Smooth muscle cell (in vitro differentiated cells): ENCODE data around the gene IGLL5. TPM values are rescaled to one million over a fixed set of nuclear protein-coding genes. Genes with fewer than 3 reads are reported as not detected.
A peak's percentile ranks its signal among the peaks of the same experiment; 100 is the strongest.

ENCODE experiments used
- DNase-seq: peaks from one replicate; lab custom pipeline; 2025; ENCODE audit not compliant: unreplicated experiment; lab: John Stamatoyannopoulos, UW
- H2AFZ ChIP-seq: fragments of 200-600 bp; sonication (generic); 2 replicates; pipeline ENCODE4 v1.6.0; 2016; ENCODE audit warnings: antibody characterized with exemption, low read depth, mild to moderate bottlenecking
- H3F3A ChIP-seq: fragments of 200-600 bp; sonication (generic); 2 replicates; pipeline ENCODE4 v1.6.0; 2017; ENCODE audit warnings: antibody characterized with exemption, low read depth
- H3K27ac ChIP-seq: fragments of 200-600 bp; sonication (generic); 2 replicates; pipeline ENCODE4 v1.5.1; 2016; ENCODE audit warnings: low read depth, mild to moderate bottlenecking
- H3K27me3 ChIP-seq: fragments of 200-600 bp; sonication (generic); 2 replicates; pipeline ENCODE4 v1.6.1; 2016; ENCODE audit warnings: low read depth, mild to moderate bottlenecking
- H3K36me3 ChIP-seq: fragments of 200-600 bp; sonication (generic); 2 replicates; pipeline ENCODE4 v1.5.1; 2016; ENCODE audit warnings: low read depth
- H3K4me1 ChIP-seq: fragments of 200-600 bp; sonication (generic); 2 replicates; pipeline ENCODE4 v1.5.1; 2016; ENCODE audit warnings: low read depth
- H3K4me2 ChIP-seq: fragments of 200-600 bp; sonication (generic); 2 replicates; pipeline ENCODE4 v1.6.0; 2016; ENCODE audit warnings: mild to moderate bottlenecking
- H3K4me3 ChIP-seq: fragments of 200-600 bp; sonication (generic); 2 replicates; pipeline ENCODE4 v1.5.1; 2016; ENCODE audit warnings: mild to moderate bottlenecking
- H3K79me2 ChIP-seq: fragments of 200-600 bp; sonication (generic); 2 replicates; pipeline ENCODE4 v1.6.0; 2016; ENCODE audit warnings: low read depth, mild to moderate bottlenecking
- H3K9ac ChIP-seq: fragments of 200-600 bp; sonication (generic); 2 replicates; pipeline ENCODE4 v1.6.0; 2016; ENCODE audit warnings: low read depth
- H3K9me3 ChIP-seq: fragments of 200-600 bp; sonication (generic); replicated peaks from 2 replicates; pipeline ENCODE4 v1.5.1; 2016; ENCODE audit warnings: low read depth
- H4K20me1 ChIP-seq: fragments of 200-600 bp; sonication (generic); 2 replicates; pipeline ENCODE4 v1.6.0; 2016; ENCODE audit warnings: low read depth
- WGBS: methylation state at CpG from one replicate; pipeline ENCODE4 v1.1.7; 2016; ENCODE audit warnings: low lambda C conversion rate; 5-methylcytosine and 5-hydroxymethylcytosine counted together
- polyA plus RNA-seq: library from polyadenylated mRNA; unstranded; fragments of >200 nt; fragmentation: Nextera tagmentation; extraction: Ambion mirVana; gene quantifications from 2 replicates; pipeline ENCODE4 v1.2.1, GENCODE V29; 2016
- total RNA-seq: library from RNA; depleted of rRNA; stranded (reverse); fragments of >200 nt; gene quantifications from 2 replicates; pipeline ENCODE4 v1.2.3, GENCODE V29; 2014
- TF ChIP-seq, protein P1 (sequence below): fragments of 200-600 bp; sonication (generic); IDR thresholded peaks from 2 replicates; pipeline ENCODE4 v1.5.1; 2017; ENCODE audit warnings: borderline replicate concordance, mild to moderate bottlenecking, antibody characterized with exemption; ENCODE audit not compliant: insufficient read depth, poor library complexity, severe bottlenecking

IGLL5 gene
- total and polyA plus RNA-seq, 2 experiments from 2014 or later, result not detected

DNA sequence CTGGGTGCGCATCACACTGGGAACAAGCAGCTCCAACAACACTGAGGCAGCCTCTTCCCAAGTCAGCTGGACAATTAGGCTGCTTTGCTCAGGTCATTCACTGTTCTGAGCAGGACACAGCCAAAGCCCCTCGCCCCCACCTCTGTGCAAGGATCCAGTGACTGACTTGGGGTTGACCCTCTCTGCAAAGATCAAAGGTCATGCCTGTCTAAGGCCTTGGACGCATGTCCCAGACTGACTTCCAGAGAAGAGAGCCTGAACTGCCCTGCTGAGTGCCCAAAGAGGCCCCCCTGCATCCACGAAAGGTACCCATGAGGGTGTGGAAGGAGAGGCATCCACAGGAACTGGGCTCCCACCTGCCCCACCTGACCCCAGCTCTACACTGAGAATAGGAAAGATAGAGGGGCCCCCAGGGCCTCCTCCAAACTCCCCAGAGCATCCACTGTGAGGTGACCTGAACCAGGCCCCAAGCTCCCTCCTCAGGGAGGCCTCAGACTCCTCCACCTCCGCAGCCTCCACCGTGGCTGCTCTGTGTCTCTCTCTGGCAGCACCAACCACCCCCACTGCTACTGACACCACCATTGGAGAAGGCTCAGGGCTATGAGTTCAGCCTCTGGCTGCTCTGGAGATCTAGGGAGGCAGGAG is 53.5 kb downstream of the IGLL5 start:
- H3K27ac ChIP-seq, result no peak overlapping the region

DNA sequence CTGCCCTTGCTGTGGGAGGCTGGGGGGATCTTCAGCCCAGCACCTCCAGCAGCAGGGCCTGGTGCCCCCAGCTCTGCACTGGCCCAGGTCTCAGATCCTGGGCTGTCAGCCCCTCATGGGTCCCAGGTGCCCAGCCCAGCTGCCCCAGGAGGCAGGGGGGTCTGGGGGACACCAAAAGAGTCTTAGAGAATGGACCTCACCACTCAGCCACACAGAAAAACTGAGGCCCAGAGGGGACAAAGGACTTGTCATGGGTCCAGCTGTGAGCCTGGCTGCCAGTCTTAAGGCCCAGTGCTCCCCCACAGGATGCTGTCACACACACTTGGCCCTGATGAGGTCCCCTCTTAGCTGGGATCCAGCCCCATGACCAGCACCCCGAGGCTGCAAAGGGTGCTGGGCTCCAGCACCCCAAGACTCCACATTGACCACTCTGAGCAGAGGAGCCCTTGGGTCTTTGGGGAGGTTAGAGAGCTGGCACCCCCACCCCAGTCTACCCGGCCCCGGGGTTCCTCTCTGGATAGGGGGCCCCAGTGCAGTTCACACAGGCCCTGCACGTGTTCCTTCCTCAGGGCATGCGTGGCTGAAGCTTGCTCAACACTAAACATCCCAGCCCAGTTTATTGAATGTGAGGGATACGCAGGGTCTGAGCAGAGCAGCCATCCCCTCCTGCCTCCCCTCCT is 54.4 kb downstream of the IGLL5 start:
- Histone ChIP-seq H4K20me1 (no peaks in the 10 kb centered on the region), H3K4me3 (no peak overlapping the region), H3K79me2 (no peaks in the 10 kb centered on the region), H2AFZ (no peak overlapping the region), H3K36me3 (no peaks in the 10 kb centered on the region), H3K27me3 (peaks cover 29% of the 10 kb centered on the region), H3K9ac (no peak overlapping the region), H3K27ac (no peak overlapping the region), H3K4me1 (no peaks in the 10 kb centered on the region), H3K4me2 (no peak overlapping the region), H3F3A (no peaks in the 10 kb centered on the region), H3K9me3 (no peaks in the 10 kb centered on the region)
- DNase-seq, result no peak
- TF ChIP-seq, protein P1, sequence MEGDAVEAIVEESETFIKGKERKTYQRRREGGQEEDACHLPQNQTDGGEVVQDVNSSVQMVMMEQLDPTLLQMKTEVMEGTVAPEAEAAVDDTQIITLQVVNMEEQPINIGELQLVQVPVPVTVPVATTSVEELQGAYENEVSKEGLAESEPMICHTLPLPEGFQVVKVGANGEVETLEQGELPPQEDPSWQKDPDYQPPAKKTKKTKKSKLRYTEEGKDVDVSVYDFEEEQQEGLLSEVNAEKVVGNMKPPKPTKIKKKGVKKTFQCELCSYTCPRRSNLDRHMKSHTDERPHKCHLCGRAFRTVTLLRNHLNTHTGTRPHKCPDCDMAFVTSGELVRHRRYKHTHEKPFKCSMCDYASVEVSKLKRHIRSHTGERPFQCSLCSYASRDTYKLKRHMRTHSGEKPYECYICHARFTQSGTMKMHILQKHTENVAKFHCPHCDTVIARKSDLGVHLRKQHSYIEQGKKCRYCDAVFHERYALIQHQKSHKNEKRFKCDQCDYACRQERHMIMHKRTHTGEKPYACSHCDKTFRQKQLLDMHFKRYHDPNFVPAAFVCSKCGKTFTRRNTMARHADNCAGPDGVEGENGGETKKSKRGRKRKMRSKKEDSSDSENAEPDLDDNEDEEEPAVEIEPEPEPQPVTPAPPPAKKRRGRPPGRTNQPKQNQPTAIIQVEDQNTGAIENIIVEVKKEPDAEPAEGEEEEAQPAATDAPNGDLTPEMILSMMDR, result no peak
- 86% methylated on average over 6 of the region's 6 CpGs for WGBS

More for the DNA sequence above, 53.5 kb downstream of the IGLL5 start:
- H3K4me2 ChIP-seq, result no peak overlapping the region
- TF ChIP-seq, protein P1, result no peak
- H3K4me1 ChIP-seq, result no peaks in the 10 kb centered on the region
- peaks cover 29% of the 10 kb centered on the region for H3K27me3 ChIP-seq
- no peaks in the 10 kb centered on the region for H3K9me3 ChIP-seq
- no peaks in the 10 kb centered on the region for H3K79me2 ChIP-seq
- no peak for DNase-seq
- WGBS, result 79% methylated on average over 6 of the region's 6 CpGs
- no peaks in the 10 kb centered on the region for H4K20me1 ChIP-seq
- H3K4me3 ChIP-seq, result no peak overlapping the region
- no peak overlapping the region for H3K9ac ChIP-seq
- no peaks in the 10 kb centered on the region for H3F3A ChIP-seq
- H3K36me3 ChIP-seq, result no peaks in the 10 kb centered on the region
- H2AFZ ChIP-seq, result no peak overlapping the region

DNA sequence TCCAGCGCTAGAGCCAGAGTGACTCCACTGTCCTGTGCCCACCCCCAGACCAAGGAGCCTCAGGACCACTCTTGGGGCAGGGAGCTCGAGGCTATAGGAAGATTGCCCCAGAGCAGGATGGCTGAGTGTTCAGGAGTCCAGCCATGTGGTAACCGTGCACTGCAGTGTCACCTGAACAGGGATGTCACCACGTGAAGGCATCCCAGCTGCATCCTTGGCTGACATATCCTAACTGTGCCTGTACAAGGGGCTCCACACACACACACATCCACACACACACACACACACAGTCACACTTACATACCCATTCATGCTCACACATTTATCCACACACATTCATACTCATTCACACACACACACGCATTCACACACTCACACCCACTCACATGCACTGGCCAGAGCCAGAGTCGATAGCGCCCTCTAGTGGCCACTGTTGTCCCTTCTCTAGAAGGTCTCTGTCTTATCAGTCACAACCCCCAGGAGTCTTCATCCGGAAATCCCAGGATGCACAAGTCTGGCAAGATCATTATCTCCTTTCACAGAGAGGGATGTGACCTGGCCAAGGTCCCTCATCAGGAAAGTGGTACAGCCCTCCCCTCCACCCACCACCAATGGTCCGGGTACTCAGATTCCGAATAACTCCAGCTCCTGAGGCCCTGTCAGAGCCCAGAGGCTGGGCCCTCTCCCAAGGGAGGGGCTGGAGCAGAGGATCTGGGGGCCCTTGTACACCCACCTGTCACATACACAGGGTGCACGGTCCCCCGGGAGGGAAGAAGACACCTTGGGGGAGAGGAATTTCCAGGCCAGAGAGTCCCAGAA is 55.1 kb downstream of the IGLL5 start:
- peaks cover 24% of the 10 kb centered on the region for H3K27me3 ChIP-seq
- no peak overlapping the region for H3K4me2 ChIP-seq
- H4K20me1 ChIP-seq, result no peaks in the 10 kb centered on the region
- TF ChIP-seq, protein P1, result peak; percentile 92
- H3K4me1 ChIP-seq, result no peaks in the 10 kb centered on the region
- H3K79me2 ChIP-seq, result no peaks in the 10 kb centered on the region
- no peak overlapping the region for H3K9ac ChIP-seq
- WGBS, result 54% methylated on average over 12 of the region's 12 CpGs
- H3K4me3 ChIP-seq, result no peak overlapping the region
- no peak overlapping the region for H3K27ac ChIP-seq
- no peaks in the 10 kb centered on the region for H3K36me3 ChIP-seq
- H2AFZ ChIP-seq, result no peak overlapping the region
- no peaks in the 10 kb centered on the region for H3K9me3 ChIP-seq
- DNase-seq, result no peak
- H3F3A ChIP-seq, result no peaks in the 10 kb centered on the region
